Uterus (tissue), 4 donors: ENCODE data around the gene THSD4. TPM values are rescaled to one million over a fixed set of nuclear protein-coding genes. Genes with fewer than 3 reads are reported as not detected.
A peak's percentile ranks its signal among the peaks of the same experiment; 100 is the strongest.

Experiments used
- DNase-seq, 2 donors: peaks; one replicate each; pipeline ENCODE4 v3.0.0-alpha.2; 2019 to 2020
- H3K27ac ChIP-seq, 2 donors: fragments of 200-600 bp; sonication (generic); 1 replicate in 1 of 2; 2 replicates in 1 of 2; pipeline ENCODE4 v1.5.1; 2016 to 2018
- H3K27me3 ChIP-seq, 2 donors: fragments of 200-600 bp; sonication (generic); one replicate each; pipeline ENCODE4 v1.5.1; 2018 to 2019; ENCODE audit warnings: control low read depth in 1 of 2
- H3K36me3 ChIP-seq, 2 donors: fragments of 200-600 bp; sonication (generic); one replicate each; pipeline ENCODE4 v1.5.1; 2019; ENCODE audit warnings: control low read depth in 1 of 2
- H3K4me1 ChIP-seq, 2 donors: fragments of 200-600 bp; sonication (generic); one replicate each; pipeline ENCODE4 v1.5.1; 2018 to 2019; ENCODE audit warnings: control low read depth in 1 of 2
- H3K4me3 ChIP-seq, 2 donors: fragments of 200-600 bp; sonication (generic); 1 replicate in 1 of 2; 2 replicates in 1 of 2; pipeline ENCODE4 v1.5.1; 2018 to 2019; ENCODE audit warnings: mild to moderate bottlenecking in 1 of 2
- H3K9me3 ChIP-seq, 2 donors: fragments of 200-600 bp; sonication (generic); one replicate each; pipeline ENCODE4 v1.5.1; 2019; ENCODE audit warnings: control low read depth in 1 of 2
- CTCF ChIP-seq, 4 experiments: fragments of 200-600 bp in 2 of 4; fragments of 450-650 bp in 2 of 4; sonication (generic) in 2 of 4; IDR thresholded peaks; one replicate each; pipeline ENCODE4 v1.5.1; 2016 to 2019; ENCODE audit warnings: antibody characterized with exemption in 4 of 4, mild to moderate bottlenecking in 2 of 4, moderate library complexity in 1 of 4
- POLR2A ChIP-seq, 2 donors: fragments of 450-650 bp; IDR thresholded peaks; one replicate each; pipeline ENCODE4 v1.6.1; 2016; ENCODE audit warnings: antibody characterized with exemption in 2 of 2, mild to moderate bottlenecking in 1 of 2, moderate library complexity in 1 of 2
- intact Hi-C: fragments of 100-400 bp; cut with DNase I; formaldehyde crosslinking; loops from one replicate; pipeline ENCODE4 v1.15.1; 2023; ENCODE audit warnings: low total_unique reads
- total RNA-seq, 4 donors: library from RNA; depleted of rRNA in 3 of 4; stranded (reverse); fragments of >200 nt in 3 of 4; gene quantifications; one replicate each; pipeline versions ENCODE4 v1.1.0 to v1.2.4, GENCODE V29; 2014 to 2023
- donor health status: DM: yes; HTN: yes; CAD: no.

Gene THSD4
- total RNA-seq, 4 donors from 2014 or later, result 7.1 to 144 (median 35.4) TPM

- H3K27ac ChIP-seq, result peak overlapping the region; percentile 79 to 87
- intact Hi-C loops, result no loop called here
- no peak for TF ChIP-seq CTCF (IDR thresholded peaks at IDR 0.05)
- TF ChIP-seq POLR2A (IDR thresholded peaks at IDR 0.05), result no peak
These were observed 31.9 kb upstream of the THSD4 start for GRCh38 chr15:71083349-71083748.

GRCh38 chr15:71084264-71084663 lies 31.0 kb upstream of the THSD4 start:
- no peak for DNase-seq
- no peaks in the 10 kb centered on the region for H3K9me3 ChIP-seq
- no peaks in the 10 kb centered on the region for H3K36me3 ChIP-seq
- H3K27ac ChIP-seq, result peak overlapping the region in 1 of 2 donors; percentile 87
- H3K4me1 ChIP-seq, result peaks cover 0 to 4% of the 10 kb centered on the region in 2 donors
- H3K4me3 ChIP-seq, result no peak overlapping the region
- H3K27me3 ChIP-seq, result no peaks in the 10 kb centered on the region
- no peak for TF ChIP-seq CTCF (IDR thresholded peaks at IDR 0.05)
- TF ChIP-seq POLR2A (IDR thresholded peaks at IDR 0.05), result no peak
- intact Hi-C loops, result no loop called here

More at GRCh38 chr15:71083349-71083748, 31.9 kb upstream of the THSD4 start:
- DNase-seq, result peak; percentile 57 to 68
- Histone ChIP-seq H3K27me3 (no peaks in the 10 kb centered on the region), H3K4me3 (no peak overlapping the region), H3K4me1 (peaks cover 0 to 4% of the 10 kb centered on the region in 2 donors), H3K36me3 (no peaks in the 10 kb centered on the region), H3K9me3 (no peaks in the 10 kb centered on the region)

DNA sequence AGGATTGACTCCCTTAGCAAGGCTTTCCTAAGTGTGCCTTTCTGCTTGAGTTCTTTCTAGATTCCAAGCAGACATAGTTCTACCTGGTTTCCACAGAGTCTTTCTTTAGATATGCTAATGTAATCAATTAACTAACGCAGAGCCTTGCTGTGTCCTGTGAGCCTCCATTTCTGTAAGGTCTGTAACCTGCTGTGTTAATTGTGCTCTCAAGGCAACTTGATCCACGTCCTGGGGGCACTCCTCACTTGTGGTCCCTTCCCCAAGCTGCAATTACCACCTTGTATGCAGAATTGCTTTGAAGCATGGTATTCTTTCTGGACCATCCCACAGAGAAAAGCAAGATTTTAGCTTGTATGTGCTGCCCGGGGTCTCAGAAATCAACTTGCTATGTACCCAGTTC lies 29.5 kb upstream of the THSD4 start:
- Histone ChIP-seq H3K36me3 (no peaks in the 10 kb centered on the region), H3K4me1 (peaks cover 0 to 4% of the 10 kb centered on the region in 2 donors), H3K27me3 (no peaks in the 10 kb centered on the region), H3K4me3 (no peak overlapping the region), H3K27ac (no peak overlapping the region), H3K9me3 (no peaks in the 10 kb centered on the region)
- DNase-seq, result no peak
- TF ChIP-seq POLR2A (IDR thresholded peaks at IDR 0.05), result no peak
- no peak for TF ChIP-seq CTCF (IDR thresholded peaks at IDR 0.05)
- intact Hi-C loops, result no loop called here

GRCh38 chr15:71088155-71088554 lies 27.1 kb upstream of the THSD4 start:
- no peaks in the 10 kb centered on the region for H3K9me3 ChIP-seq
- H3K27ac ChIP-seq, result no peak overlapping the region
- no peaks in the 10 kb centered on the region for H3K4me1 ChIP-seq
- H3K36me3 ChIP-seq, result no peaks in the 10 kb centered on the region
- no peak for DNase-seq
- H3K27me3 ChIP-seq, result no peaks in the 10 kb centered on the region
- no peak for TF ChIP-seq POLR2A (IDR thresholded peaks at IDR 0.05)
- no peak for TF ChIP-seq CTCF (IDR thresholded peaks at IDR 0.05)
- no peak overlapping the region for H3K4me3 ChIP-seq
- intact Hi-C loops, result no loop called here

DNA sequence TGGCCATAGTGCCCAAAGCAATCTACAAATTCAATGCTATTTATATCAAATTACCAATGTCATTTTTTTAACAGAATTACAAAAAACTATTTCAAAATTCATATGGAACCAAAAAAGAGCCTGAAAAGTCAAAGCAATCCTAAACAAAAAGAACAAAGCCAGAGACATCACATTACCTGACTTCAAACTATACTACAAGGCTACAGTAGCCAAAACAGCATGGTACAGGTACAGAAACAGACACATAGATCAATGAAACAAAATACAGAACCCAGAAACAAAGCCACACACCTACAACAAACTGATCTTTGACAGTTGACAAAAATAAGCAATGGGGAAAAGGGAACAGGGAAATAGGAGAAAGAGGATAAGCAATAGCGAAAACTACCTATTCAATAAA lies 26.6 kb upstream of the THSD4 start:
- Histone ChIP-seq H3K9me3 (no peaks in the 10 kb centered on the region), H3K27me3 (no peaks in the 10 kb centered on the region), H3K36me3 (no peaks in the 10 kb centered on the region), H3K4me3 (no peak overlapping the region), H3K27ac (no peak overlapping the region), H3K4me1 (no peaks in the 10 kb centered on the region)
- intact Hi-C loops, result no loop called here
- TF ChIP-seq POLR2A (IDR thresholded peaks at IDR 0.05) (no peak), CTCF (IDR thresholded peaks at IDR 0.05) (no peak)
- no peak for DNase-seq
